ENCODE data around the gene TBC1D22A.

- TF ChIP-seq EZH2 (IDR thresholded peaks at IDR 0.05; ENCODE audit: borderline replicate concordance, low read depth, low read length) (no peak), RNF2 (IDR thresholded peaks at IDR 0.05) (no peak), HMBOX1 (IDR thresholded peaks at IDR 0.05) (no peak), SP1 (CRISPR knock-in tag; IDR thresholded peaks at IDR 0.05) (no peak), POLR2A (conservative IDR thresholded peaks at IDR 0.05) (no peak), ZC3H4 (CRISPR knock-in tag; IDR thresholded peaks at IDR 0.05; ENCODE audit: borderline replicate concordance) (no peak), BRCA1 (IDR thresholded peaks at IDR 0.05) (no peak), BRCA1 (CRISPR knock-in tag; IDR thresholded peaks at IDR 0.05) (no peak), SIX5 (IDR thresholded peaks at IDR 0.05; ENCODE audit: borderline replicate concordance in 1 of 2, insufficient read depth in 1 of 2, low read depth in 1 of 2, low read length in 2 of 2) (no peak), GTF3C2 (IDR thresholded peaks at IDR 0.05; ENCODE audit: borderline replicate concordance, extremely low read depth, insufficient read length) (no peak), CTCF (IDR thresholded peaks at IDR 0.05 in 2 of 3, conservative IDR thresholded peaks at IDR 0.05 in 1 of 3; ENCODE audit: insufficient read depth in 2 of 3, low read depth in 1 of 3, low read length in 3 of 3) (no peak), TAF1 (IDR thresholded peaks at IDR 0.05; ENCODE audit: control insufficient read depth, extremely low read depth, insufficient read depth, low read length, severe bottlenecking) (no peak)
Observed at GRCh38 chr22:46726066-46726985, 36.1 kb upstream of the TBC1D22A start.

Data from K562 (cell line).